Liver (tissue), 3 donors: ENCODE results near the gene GRK5.

Experiments
- JUND ChIP-seq, 2 donors: IDR thresholded peaks; 2 replicates each; pipeline ENCODE4 v1.6.1; 2016; ENCODE audit warnings: antibody characterized with exemption in 2 of 2
- RAD21 ChIP-seq, 2 donors: IDR thresholded peaks; 2 replicates each; pipeline ENCODE4 v1.6.1; 2016; ENCODE audit warnings: antibody characterized with exemption in 2 of 2, mild to moderate bottlenecking in 2 of 2
- RXRA ChIP-seq, 2 donors: IDR thresholded peaks; 2 replicates each; pipeline ENCODE4 v1.6.1; 2017 to 2018; ENCODE audit warnings: antibody characterized with exemption in 2 of 2, mild to moderate bottlenecking in 1 of 2
- TAF1 ChIP-seq: conservative IDR thresholded peaks from 2 replicates; pipeline ENCODE4 v1.6.1; 2016; ENCODE audit warnings: antibody characterized with exemption, mild to moderate bottlenecking
- TF ChIP-seq, protein P1 (sequence below): IDR thresholded peaks from 2 replicates; pipeline ENCODE4 v1.6.1; 2016; ENCODE audit warnings: antibody characterized with exemption
- TF ChIP-seq, protein P2 (sequence below): fragments of 150-350 bp; IDR thresholded peaks from 2 replicates; pipeline ENCODE4 v1.5.1; 2017; ENCODE audit warnings: improper control_type of control experiment, low read depth, low read length; ENCODE audit not compliant: missing input control
- TF ChIP-seq, protein P3 (sequence below): IDR thresholded peaks from 2 replicates; pipeline ENCODE4 v1.6.1; 2016; ENCODE audit warnings: antibody characterized with exemption, mild to moderate bottlenecking
- donor health status: healthy.
- donor health status: healthy.

DNA sequence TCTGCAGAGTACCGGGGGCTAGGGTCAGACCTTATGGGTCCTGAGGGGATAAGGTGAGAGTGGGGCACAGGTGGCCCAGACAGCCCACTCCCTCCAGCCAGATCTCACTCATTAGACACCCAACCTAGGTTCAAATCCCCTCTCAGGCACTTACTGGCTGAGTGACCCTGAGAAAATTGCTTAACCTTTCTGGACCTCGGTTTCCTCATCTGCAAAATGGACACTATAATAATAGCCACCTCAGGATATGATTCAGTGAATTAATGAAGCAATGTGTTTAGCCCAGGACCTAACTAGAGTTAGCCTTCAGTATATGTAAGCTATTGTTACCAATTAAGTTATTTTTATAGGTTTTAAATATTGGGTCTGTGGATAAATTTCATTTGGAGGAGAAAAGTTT, 212.6 kb downstream of the GRK5 start:
- TF ChIP-seq, protein P1, sequence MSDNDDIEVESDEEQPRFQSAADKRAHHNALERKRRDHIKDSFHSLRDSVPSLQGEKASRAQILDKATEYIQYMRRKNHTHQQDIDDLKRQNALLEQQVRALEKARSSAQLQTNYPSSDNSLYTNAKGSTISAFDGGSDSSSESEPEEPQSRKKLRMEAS = no peak
- TF ChIP-seq, protein P2, sequence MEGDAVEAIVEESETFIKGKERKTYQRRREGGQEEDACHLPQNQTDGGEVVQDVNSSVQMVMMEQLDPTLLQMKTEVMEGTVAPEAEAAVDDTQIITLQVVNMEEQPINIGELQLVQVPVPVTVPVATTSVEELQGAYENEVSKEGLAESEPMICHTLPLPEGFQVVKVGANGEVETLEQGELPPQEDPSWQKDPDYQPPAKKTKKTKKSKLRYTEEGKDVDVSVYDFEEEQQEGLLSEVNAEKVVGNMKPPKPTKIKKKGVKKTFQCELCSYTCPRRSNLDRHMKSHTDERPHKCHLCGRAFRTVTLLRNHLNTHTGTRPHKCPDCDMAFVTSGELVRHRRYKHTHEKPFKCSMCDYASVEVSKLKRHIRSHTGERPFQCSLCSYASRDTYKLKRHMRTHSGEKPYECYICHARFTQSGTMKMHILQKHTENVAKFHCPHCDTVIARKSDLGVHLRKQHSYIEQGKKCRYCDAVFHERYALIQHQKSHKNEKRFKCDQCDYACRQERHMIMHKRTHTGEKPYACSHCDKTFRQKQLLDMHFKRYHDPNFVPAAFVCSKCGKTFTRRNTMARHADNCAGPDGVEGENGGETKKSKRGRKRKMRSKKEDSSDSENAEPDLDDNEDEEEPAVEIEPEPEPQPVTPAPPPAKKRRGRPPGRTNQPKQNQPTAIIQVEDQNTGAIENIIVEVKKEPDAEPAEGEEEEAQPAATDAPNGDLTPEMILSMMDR = no peak
- TF ChIP-seq TAF1 = no peak
- TF ChIP-seq RXRA (IDR thresholded peaks at IDR 0.05) = no peak
- TF ChIP-seq JUND (IDR thresholded peaks at IDR 0.05) = no peak
- TF ChIP-seq, protein P3, sequence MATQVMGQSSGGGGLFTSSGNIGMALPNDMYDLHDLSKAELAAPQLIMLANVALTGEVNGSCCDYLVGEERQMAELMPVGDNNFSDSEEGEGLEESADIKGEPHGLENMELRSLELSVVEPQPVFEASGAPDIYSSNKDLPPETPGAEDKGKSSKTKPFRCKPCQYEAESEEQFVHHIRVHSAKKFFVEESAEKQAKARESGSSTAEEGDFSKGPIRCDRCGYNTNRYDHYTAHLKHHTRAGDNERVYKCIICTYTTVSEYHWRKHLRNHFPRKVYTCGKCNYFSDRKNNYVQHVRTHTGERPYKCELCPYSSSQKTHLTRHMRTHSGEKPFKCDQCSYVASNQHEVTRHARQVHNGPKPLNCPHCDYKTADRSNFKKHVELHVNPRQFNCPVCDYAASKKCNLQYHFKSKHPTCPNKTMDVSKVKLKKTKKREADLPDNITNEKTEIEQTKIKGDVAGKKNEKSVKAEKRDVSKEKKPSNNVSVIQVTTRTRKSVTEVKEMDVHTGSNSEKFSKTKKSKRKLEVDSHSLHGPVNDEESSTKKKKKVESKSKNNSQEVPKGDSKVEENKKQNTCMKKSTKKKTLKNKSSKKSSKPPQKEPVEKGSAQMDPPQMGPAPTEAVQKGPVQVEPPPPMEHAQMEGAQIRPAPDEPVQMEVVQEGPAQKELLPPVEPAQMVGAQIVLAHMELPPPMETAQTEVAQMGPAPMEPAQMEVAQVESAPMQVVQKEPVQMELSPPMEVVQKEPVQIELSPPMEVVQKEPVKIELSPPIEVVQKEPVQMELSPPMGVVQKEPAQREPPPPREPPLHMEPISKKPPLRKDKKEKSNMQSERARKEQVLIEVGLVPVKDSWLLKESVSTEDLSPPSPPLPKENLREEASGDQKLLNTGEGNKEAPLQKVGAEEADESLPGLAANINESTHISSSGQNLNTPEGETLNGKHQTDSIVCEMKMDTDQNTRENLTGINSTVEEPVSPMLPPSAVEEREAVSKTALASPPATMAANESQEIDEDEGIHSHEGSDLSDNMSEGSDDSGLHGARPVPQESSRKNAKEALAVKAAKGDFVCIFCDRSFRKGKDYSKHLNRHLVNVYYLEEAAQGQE = no peak
- TF ChIP-seq RAD21 (IDR thresholded peaks at IDR 0.05) = no peak
